Right lung (tissue), 5 donors: ENCODE results near the gene TSC2. TPM values are rescaled to one million over a fixed set of nuclear protein-coding genes. Genes with fewer than 3 reads are reported as not detected.

Experiments used
- DNase-seq, 2 donors: peaks; one replicate each; pipeline ENCODE4 v3.0.0-alpha.2; 2013
- polyA plus RNA-seq, 5 donors: library from polyadenylated mRNA; unstranded; fragments of 120-200 nt; gene quantifications; one replicate each; pipeline versions ENCODE4 v1.2.1 to v1.2.3, GENCODE V29; 2013; ENCODE audit warnings: inconsistent platforms in 1 of 5, low replicate concordance in 1 of 5; ENCODE audit not compliant: insufficient read length in 5 of 5, insufficient read depth in 1 of 5

TSC2 gene
- polyA plus RNA-seq, 5 donors: 100 to 149 (median 120) TPM

DNA sequence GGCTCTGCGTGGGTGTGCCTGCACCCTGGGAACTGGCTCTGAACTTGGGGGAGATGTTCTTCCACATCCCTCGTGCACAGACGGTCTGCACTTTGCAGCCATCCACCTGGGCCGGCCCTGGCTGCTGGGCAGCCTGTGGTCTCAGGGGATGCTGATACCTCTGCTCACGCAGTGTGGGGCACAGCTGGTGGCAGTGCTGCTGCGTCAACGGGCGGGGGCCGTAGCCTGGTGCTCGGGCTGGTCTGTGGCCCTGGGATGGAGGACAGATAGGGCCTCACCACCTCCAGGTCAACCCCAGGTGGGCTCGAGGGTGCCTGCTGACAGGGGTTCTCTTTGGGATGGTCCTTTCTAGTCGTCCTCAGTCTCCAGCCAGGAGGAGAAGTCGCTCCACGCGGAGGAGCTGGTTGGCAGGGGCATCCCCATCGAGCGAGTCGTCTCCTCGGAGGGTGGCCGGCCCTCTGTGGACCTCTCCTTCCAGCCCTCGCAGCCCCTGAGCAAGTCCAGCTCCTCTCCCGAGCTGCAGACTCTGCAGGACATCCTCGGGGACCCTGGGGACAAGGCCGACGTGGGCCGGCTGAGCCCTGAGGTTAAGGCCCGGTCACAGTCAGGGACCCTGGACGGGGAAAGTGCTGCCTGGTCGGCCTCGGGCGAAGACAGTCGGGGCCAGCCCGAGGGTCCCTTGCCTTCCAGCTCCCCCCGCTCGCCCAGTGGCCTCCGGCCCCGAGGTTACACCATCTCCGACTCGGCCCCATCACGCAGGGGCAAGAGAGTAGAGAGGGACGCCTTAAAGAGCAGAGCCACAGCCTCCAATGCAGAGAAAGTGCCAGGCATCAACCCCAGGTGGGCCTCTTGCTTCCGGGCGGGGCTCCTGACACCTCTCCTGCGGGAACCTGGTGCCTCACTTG, 36.3 kb downstream of the TSC2 start:
- DNase-seq: no peak

DNA sequence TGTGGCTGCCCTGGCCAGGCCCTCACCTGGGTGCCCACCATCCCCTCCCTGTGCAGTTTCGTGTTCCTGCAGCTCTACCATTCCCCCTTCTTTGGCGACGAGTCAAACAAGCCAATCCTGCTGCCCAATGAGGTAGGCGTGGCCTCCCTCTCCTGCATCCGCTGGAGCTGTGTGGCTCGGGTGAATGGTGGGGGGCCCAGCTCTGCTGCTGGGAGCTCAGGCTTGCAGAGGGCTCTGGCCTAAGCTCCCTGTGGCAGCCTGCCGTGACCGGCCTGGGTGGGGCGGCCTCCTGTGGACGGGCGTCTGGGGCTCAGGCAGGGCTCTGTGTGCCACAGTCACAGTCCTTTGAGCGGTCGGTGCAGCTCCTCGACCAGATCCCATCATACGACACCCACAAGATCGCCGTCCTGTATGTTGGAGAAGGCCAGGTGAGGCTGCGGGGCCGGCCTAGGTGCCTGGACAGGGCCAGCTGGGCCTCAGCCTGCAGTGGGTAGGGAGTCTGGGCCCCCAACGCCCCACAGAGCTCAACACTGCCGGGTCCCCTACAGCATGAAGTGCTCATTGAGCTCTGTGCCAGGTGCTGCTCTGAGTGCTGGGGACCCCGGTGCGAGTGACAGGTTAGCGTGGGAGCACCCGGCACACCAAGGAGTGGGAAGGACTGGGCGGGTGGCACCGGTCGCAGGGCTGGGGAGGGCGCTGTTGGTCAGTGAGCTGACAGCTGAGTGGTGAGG, 37.3 kb downstream of the TSC2 start:
- no peak for DNase-seq

DNA sequence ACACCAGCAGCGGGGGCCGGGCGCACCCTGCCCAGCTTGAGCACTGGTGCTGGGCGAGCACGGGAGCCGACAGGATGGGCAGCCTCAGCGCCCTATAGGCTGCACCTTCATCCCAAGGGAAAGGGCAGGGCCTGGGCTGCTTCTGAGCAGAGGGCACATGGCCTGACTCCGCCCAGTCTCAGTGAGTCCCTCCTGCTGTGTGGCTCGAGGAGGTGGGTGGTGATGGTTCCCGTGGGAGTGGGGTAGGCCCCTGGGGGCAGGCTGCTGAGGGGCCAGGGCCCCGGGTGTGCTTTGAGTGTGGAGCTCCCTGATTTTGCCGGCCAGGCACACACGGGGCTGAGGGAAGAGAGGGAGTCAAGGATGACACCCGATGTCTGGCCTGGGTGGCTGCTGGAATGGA, 37.9 kb downstream of the TSC2 start:
- no peak for DNase-seq

DNA sequence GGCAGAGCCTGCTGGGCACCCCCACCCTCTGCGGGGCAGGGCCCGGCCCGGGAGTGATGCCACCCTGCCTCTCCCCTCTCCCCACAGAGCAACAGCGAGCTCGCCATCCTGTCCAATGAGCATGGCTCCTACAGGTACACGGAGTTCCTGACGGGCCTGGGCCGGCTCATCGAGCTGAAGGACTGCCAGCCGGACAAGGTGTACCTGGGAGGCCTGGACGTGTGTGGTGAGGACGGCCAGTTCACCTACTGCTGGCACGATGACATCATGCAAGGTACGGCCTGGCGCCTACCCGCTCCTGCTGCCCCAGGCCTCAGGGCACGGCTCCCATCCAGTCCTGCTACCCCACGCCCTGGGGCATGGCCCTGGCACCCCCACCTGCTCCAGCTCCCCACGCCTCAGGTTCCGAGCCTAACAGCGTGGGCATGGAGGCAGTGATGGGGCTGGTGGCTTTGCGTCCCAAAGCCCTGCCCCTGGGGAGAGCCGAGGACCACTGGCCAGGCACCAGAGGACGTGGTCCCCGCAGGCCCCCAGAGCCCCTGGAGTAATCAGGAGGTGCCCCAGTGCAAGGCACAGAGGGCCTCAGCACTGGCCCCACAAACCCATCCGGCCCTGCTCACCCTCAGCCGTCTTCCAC, 38.4 kb downstream of the TSC2 start:
- no peak for DNase-seq

DNA sequence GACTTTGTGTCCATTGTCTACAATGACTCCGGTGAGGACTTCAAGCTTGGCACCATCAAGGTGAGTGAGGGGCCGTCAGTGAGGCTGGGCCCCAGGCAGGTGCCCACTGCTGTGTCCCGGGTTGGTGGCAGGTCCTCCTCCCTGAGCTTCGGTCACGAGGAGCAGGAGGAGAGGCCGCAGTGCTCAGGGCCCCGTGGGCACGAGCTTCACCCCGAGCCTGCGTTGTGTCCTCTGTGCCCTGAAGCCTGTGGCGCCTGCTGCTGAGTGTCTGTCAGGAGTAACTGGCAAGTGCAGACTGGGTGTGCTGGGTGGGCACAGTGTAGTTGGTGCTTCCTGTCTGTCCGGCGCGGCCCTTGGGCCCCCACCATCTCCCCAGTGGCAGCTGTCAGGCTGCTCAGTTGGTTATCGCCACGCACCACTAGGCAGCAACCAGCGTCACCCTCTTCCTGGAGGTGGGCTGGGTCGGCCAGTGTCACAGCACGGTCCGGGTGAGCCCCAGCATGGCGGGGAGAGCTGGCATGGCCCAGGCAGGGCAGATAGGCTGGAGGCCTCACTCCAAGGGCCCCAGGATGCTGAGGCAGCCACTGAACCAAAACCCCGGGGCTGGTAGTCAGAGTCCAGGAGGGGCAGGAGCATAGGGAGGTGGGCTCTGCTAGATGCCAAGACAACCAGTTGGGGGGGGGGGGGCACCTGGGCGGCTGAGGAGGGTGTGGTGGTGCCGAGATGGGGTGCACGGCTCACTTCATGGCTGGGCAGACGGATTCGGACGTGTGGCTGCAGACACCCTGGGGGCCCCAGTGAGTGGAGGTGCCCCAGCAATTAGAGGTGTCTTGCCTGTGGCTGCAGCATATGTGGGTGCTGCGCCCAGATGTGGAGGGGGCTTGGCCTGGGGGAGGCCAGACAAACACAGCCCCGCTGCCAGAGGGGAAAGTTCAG, 39.3 kb downstream of the TSC2 start:
- no peak for DNase-seq

DNA sequence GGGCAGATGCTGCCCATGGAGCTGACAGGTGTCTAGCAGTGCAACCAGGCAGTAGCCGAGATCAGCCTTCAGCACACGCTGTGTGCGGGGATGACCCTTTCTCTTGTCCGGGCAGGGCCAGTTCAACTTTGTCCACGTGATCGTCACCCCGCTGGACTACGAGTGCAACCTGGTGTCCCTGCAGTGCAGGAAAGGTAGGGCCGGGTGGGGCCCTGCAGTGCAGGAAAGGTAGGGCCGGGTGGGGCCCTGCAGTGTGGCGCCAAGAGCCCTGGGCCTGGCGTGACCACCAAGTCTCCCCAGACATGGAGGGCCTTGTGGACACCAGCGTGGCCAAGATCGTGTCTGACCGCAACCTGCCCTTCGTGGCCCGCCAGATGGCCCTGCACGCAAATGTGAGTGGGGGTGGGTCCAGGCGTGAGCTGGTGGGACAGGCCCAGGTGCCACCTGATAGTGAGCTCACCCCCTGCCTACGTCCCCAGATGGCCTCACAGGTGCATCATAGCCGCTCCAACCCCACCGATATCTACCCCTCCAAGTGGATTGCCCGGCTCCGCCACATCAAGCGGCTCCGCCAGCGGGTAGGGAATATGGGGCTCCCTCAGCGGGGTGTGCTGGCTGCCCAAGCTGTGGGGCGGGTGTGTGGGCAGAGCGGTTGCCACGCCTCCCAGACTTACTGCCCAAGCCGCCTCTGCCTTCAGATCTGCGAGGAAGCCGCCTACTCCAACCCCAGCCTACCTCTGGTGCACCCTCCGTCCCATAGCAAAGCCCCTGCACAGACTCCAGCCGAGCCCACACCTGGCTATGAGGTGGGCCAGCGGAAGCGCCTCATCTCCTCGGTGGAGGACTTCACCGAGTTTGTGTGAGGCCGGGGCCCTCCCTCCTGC, 40.2 kb downstream of the TSC2 start:
- DNase-seq: no peak

DNA sequence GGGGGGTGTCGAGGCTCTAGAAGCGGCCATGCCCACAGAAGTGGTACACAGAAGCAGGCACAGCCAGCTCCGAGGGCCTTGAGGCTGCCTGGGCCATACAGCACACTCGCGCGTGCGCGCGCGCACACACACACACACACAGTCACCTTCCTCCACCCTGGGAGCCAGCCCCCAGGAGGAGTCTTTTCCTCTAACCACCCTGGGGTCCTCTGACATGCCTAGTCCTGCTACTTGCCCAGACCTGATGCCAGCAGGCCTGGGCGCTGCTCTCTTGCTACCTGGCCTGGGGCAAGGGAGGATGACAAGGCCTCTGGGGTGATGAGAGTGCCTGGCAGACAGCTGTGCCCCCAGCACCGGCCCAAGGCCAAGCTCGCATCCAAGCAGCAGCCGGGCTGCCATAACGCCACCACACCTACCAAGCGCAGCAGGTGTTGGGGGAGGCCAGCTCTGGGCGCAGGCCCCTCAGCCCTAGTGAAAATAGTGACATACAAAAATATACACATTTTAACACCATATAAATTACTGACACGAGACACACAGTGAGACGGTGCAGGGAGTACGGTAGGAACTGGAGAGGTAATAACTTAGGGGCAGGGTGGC, 41.1 kb downstream of the TSC2 start:
- no peak for DNase-seq

DNA sequence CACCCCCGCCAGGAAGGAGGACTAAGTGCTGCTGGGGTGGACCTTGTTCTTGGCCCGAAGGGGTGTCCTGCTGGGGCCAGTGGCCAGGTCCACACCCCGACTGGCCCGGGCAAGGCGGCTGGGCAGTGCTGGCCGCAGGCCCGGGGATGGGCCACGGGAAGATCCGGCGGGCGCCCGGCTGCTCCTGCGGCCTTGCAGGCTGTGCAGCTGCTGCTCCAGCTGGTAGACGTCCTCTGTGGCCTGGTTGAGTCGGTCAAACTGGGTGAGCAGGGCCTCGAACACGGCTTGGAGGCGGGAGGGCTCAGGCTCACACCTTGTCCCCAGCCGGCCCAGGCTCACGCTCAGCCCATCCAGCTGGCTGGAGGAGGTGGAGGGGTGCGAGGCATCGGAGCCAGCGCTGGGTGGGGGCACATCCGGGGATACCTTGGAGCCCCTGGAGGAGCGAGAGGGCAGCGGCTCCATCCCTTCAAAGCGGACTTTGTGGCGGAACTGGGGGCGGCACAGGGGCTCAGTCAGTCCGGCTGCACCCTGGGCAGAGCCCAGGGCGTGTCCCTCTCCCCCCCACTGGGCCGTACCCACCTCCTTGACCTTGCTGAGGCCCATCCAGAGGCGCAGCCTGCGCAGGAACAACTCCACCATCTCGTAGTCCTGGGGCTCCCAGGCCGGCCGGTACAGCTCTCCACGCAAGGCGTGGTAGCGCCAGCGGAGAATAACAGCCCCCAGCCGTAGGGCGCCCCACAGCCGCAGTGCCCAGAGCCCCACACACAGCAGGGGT, 42.1 kb downstream of the TSC2 start:
- no peak for DNase-seq

DNA sequence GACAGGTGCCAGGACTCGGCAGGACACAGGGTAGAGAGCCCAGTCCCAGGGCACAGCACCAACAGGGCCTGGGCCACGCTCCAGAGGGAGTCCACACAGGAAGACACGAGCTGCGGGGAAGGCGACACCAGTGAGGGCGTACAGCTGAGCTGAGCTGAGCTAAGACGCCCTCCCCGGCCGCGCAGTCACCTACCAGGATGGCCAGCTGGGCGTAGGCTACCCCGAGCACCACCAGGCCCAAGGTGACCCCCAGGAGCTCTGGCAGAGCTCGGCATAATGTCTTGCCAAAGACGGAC, 42.6 kb downstream of the TSC2 start:
- DNase-seq: no peak

DNA sequence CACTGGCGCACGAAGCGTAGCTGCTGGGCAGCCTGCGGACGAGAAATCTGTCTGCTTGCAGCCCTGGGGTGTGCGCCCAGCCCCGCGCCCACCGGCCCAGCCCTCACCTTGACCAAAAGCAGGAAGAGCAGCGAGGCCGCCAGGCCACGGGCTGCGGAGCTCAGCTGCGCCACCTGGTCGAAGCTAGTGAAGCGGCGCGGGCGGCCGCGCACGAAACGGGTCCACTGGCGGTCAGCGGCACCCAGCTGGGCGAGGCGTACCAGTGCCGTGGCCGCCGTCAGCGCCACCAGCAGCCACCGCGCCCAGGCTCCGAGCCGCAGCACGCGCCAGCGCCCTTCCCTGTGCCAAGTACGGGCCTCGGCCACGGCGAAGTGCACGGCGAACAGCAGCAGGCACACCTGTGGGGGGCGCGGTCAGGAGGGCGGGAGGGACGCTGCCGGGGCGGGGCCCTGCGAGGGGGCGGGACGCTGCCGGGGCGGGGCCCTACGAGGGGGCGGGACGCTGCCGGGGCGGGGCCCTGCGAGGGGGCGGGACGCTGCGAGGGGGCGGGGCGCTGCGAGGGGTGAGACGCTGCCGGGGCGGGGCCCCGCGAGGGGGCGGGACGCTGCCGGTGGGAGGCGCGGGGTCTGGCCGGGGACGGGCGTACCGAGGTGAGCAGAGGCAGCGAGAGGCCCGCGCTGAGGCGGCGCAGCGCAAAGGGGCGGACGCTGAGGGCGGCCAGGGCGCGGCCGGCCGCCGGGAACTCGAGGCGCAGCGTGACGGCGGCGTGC, 43.2 kb downstream of the TSC2 start:
- DNase-seq: peak; percentile 56 to 68

DNA sequence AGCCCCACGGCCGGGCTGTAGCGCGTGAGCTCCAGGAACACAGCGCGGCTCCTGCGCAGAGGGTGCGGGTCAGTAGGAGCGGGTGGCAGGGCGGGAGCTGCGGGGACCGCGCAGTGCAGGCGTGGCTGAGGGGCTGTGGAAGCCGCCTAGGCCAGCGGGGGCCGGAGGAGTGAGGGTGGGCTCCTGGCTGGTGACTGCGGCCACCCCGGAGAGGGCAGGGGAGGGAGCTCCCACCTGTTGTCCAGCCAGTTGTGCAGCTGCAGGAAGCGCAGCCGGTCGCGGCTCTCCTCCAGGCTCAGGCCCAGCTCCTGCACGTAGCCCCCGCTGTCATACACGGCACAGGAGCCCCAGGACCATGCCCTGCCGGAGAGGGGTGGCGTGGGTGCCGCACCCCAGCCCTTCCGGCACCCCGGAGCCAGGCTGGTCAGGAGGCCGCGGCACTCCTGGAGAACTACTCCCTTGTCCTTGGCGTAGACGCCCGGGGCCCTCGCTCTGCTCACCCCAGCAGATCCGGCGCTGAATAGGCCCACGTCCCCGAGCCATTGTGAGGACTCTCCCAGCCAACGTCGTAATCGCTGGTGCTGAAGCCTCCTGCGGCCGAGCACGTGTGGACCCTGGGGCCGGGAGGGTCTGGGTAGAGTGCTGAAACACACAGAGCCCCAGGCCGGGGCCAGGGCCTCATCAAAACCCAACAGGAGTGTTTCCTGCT, 43.9 kb downstream of the TSC2 start:
- no peak for DNase-seq

DNA sequence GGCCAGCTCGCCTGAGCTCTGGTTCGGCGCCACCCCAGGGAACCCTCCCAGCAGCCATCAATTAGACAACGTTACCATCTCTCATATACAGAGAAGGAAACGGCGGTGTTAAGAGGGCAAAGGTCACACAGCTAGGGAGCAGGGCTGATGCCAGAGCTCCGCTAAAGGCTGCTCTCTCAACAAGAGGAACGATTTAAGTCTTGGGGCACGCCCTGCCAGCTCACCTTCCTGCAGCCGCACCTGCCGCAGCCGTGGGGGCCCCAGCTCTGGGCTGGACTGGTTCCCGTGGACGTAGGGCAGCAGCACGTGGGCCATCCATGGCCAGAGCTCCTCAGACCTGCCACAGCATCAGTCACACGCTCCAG, 44.5 kb downstream of the TSC2 start:
- no peak for DNase-seq

DNA sequence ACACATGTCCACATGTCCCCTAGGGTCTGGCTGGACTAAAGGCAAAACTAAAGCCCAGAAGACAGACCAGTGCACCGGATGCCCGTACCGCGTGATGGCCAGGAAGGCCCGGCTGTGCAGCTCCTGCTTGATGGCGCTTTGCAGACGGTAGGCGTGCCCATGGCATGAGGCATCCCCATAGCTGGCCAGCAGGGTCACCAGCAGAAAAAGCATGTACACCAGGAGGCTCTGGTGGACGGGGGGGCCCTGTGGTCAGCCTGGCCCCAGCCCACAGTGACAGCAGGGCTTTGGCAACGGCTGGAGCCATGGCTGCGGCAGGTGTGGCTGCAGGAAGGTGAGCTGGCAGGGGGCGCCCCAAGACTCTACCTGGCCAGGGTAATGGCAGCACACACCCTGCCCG, 45.1 kb downstream of the TSC2 start:
- DNase-seq: no peak

DNA sequence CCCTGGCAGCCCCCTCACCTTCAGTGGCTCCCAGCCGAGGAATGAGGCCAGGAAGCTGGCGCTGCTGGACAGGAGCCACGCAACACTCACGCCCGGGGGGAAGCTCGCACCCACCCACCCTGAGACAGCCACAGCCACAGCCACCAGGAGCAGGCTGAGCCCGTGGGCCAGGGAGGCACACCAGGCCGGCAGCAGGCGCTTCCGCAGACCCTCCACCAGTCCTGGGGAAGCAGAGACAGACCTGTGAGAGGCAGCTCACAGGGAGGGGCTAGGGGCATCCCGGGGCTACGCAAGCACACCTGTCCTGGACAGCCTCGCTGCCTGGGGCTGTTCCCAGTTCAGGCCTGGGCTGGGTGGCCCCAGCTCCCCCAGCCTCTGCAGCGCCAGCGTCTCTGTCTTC, 46.0 kb downstream of the TSC2 start:
- DNase-seq: no peak

DNA sequence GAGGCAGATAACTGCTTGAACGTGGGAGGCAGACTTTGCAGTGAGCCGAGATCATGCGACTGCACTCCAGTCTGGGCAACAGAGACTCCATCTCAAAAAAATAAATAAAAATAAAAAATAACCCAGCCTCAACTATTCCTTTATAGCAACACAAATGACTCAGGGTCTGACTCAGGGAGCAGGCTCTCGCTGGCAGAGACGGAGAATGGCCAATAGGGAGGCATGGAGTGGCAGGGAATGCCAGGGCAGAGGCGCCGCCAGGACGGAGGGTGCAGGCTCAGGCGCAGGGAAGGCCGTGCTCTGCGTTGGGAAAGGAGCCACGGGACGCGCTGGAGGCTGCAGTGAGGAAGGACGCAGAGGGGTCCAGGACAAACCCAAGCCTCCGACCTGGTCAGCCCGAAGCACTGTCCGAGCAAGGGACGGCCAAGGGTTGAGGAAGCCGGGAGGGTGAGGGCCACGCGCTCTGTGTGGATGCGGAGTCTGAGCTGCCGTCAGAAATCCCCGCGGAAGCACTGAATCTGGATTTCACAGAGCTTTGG, 47.6 kb downstream of the TSC2 start:
- no peak for DNase-seq

DNA sequence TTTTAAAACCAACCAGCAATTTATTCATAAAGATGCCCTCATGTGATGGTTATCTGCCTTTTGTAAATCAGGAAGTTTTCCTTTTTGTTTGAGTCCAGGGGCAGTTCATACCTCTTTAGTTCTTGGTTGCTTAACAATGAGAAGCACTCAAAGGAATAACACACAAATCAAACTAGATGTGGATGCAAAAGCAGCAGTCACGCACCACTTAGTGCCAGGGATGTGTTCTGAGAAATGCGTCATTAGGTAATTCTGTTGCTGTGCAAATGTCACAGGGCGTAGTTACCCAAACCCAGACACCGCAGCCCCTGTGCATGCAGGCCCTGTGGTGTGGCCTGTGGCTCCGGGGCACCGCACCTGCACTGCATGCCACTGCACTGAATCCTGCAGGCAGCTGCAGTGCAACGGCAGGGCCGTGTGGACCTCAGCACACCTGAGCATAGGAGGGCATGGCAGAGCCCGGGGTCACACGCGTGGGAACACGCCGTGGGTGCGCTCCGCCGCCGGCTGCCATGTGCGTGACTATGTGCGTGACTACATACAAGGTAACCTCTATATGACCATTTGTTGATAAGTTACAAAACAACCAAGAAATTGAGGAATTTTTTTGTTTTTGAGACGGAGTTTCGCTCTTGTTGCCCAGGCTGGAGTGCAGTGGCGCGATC, 48.3 kb downstream of the TSC2 start:
- DNase-seq: no peak
